ENCODE data around the gene NOL11.
"Not testable (repeated sequence)": the region's sequence is repeated elsewhere in the genome, so short reads cannot be mapped to it uniquely, and the experiment has no call there.

NOL11 gene

GRCh38 chr17:67700725-67701119 lies 17.0 kb upstream of the NOL11 start:
- Histone ChIP-seq H3K4me2 (peak overlapping the region; percentile 79; the same call in 1 of the 2 replicates), H3K36me3 (no peaks in the 10 kb centered on the region), H3K9ac (no peak overlapping the region), H4K20me1 (no peaks in the 10 kb centered on the region), H3K27ac (peak overlapping the region; percentile 88), H3K9me3 (peaks cover 17% of the 10 kb centered on the region), H3K4me1 (peaks cover 68% of the 10 kb centered on the region), H3K27me3 (peaks cover 28% of the 10 kb centered on the region), H3K4me3 (no peak overlapping the region)
- no peak for TF ChIP-seq Cebpa-rat (IDR thresholded peaks at IDR 0.05)

- H3K9ac ChIP-seq, H4K20me1 ChIP-seq, H3K27ac ChIP-seq, H3K4me3 ChIP-seq, H3K4me2 ChIP-seq, H3K36me3 ChIP-seq: not testable (repeated sequence)
- Histone ChIP-seq H3K27me3 (peaks cover 28% of the 10 kb centered on the region), H3K4me1 (peaks cover 50% of the 10 kb centered on the region), H3K9me3 (peaks cover 17% of the 10 kb centered on the region)
These were observed 14.9 kb upstream of the NOL11 start for GRCh38 chr17:67702861-67703260.

DNA sequence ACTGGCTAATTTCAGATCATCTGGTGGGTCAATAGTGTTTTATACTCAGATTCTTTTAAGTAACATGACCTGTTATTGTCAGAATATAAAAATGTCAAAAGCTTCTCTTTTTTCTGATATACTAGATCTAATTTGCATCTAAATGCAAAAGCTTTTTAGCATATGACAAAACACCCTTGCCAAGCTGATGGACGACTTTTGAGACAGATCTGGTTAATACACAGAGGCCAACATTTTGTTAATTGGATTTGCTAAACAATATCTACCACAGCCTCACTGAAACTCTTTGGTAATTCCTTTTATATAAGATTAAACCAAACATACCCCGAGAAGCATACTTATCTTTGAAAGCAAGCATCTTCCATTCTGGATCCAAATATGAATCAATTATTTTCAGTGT lies 10.3 kb upstream of the NOL11 start:
- Histone ChIP-seq H3K27ac (no peak overlapping the region), H3K9me3 (peaks cover 17% of the 10 kb centered on the region), H3K27me3 (no peaks in the 10 kb centered on the region), H4K20me1 (no peaks in the 10 kb centered on the region), H3K9ac (no peak overlapping the region), H3K4me3 (no peak overlapping the region), H3K4me1 (peaks cover 17% of the 10 kb centered on the region), H3K4me2 (no peak overlapping the region), H3K36me3 (no peaks in the 10 kb centered on the region)
- no peak for TF ChIP-seq Cebpa-rat (IDR thresholded peaks at IDR 0.05)

DNA sequence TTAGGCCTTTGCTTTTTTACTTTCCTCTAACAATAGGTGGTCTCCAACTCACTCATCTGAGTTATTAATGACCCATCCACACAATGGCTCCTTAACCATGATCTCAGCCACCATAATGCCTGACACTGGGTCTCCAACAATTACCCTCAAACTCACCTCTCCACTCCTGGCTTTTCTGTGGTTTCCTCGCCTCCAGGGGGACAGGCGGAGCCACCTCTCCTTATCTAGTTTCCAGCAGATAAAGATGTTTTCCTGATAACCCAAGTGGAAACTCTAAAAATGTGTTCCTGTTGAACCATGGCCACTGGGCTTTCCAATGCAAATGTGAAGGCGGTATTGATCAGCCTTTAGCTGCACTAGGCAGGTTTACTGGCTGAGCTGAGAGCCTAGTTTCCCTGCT lies 9.4 kb upstream of the NOL11 start:
- peaks cover 27% of the 10 kb centered on the region for H3K9me3 ChIP-seq
- H3K27me3 ChIP-seq: no peaks in the 10 kb centered on the region
- H3K4me2 ChIP-seq: peak overlapping the region; percentile 13; the same call in 1 of the 2 replicates
- H4K20me1 ChIP-seq: no peaks in the 10 kb centered on the region
- H3K4me1 ChIP-seq: peaks cover 14% of the 10 kb centered on the region
- H3K9ac ChIP-seq: no peak overlapping the region
- no peak for TF ChIP-seq Cebpa-rat (IDR thresholded peaks at IDR 0.05)
- no peaks in the 10 kb centered on the region for H3K36me3 ChIP-seq
- no peak overlapping the region for H3K4me3 ChIP-seq
- no peak overlapping the region for H3K27ac ChIP-seq

- TF ChIP-seq Cebpa-rat (IDR thresholded peaks at IDR 0.05): no peak
- Histone ChIP-seq H3K4me3 (no peak overlapping the region), H4K20me1 (no peaks in the 10 kb centered on the region)
These were observed 5.8 kb upstream of the NOL11 start for GRCh38 chr17:67711916-67712315.

DNA sequence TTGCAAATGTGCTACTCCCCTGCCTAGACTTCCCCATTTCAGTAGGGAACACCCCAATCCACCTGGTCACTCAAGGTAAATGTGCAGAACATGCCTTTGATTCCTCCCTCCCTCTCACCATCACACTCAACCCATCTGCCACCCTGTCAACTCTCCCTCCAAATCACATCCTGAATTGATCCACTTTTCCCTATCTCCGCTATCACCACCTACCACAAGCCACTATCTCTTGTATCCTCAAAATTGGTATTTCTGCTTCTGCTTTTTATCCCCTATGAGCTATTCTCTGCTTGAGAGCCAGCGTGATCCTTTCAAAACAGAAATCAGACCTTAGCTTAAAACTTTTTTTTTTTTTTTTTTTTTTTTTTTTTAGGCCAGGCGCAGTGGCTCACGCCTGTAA lies 5.4 kb upstream of the NOL11 start:
- Histone ChIP-seq H3K4me2 (no peak overlapping the region), H3K27me3 (no peaks in the 10 kb centered on the region), H4K20me1 (no peaks in the 10 kb centered on the region), H3K36me3 (no peaks in the 10 kb centered on the region), H3K4me1 (peaks cover 40% of the 10 kb centered on the region), H3K27ac (no peak overlapping the region), H3K4me3 (no peak overlapping the region), H3K9me3 (peaks cover 16% of the 10 kb centered on the region), H3K9ac (no peak overlapping the region)
- TF ChIP-seq Cebpa-rat (IDR thresholded peaks at IDR 0.05): no peak

More at GRCh38 chr17:67711916-67712315, 5.8 kb upstream of the NOL11 start:
- Histone ChIP-seq H3K9ac (no peak overlapping the region), H3K4me1 (peaks cover 36% of the 10 kb centered on the region), H3K36me3 (no peaks in the 10 kb centered on the region), H3K27ac (no peak overlapping the region), H3K9me3 (peaks cover 16% of the 10 kb centered on the region), H3K4me2 (no peak overlapping the region), H3K27me3 (no peaks in the 10 kb centered on the region)

GRCh38 chr17:67713169-67713568 lies 4.6 kb upstream of the NOL11 start:
- no peak overlapping the region for H3K9ac ChIP-seq
- no peak overlapping the region for H3K27ac ChIP-seq
- TF ChIP-seq Cebpa-rat (IDR thresholded peaks at IDR 0.05): no peak
- H3K4me1 ChIP-seq: peaks cover 34% of the 10 kb centered on the region
- H3K4me3 ChIP-seq: no peak overlapping the region
- H3K36me3 ChIP-seq: no peaks in the 10 kb centered on the region
- H3K4me2 ChIP-seq: no peak overlapping the region
- H4K20me1 ChIP-seq: no peaks in the 10 kb centered on the region
- no peaks in the 10 kb centered on the region for H3K27me3 ChIP-seq
- peaks cover 16% of the 10 kb centered on the region for H3K9me3 ChIP-seq

DNA sequence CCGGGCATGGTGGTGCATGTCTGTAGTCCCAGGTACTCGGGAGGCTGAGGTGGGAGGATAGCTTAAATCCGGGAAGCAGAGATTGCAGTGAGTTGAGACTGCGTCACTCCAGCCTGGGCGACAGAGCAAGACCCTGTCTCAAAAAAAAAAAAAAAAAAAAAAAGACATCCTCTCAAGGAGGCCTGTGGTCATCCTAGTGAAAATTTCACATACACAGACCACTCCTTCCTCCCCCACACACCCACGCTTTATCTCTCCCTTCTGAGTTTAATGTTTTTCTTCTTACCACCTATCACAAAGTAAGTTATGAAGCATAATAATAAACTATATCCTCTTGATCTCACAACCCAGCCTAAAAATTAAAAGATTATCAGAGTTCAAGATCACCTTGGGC lies 1.3 kb upstream of the NOL11 start:
- H3K9me3 ChIP-seq: peaks cover 16% of the 10 kb centered on the region
- H4K20me1 ChIP-seq: no peaks in the 10 kb centered on the region
- peak overlapping the region; percentile 98 for H3K27ac ChIP-seq
- peaks cover 15% of the 10 kb centered on the region for H3K36me3 ChIP-seq
- no peak for TF ChIP-seq Cebpa-rat (IDR thresholded peaks at IDR 0.05)
- no peaks in the 10 kb centered on the region for H3K27me3 ChIP-seq
- H3K9ac ChIP-seq: peak overlapping the region; percentile 99; the same call in 1 of the 2 replicates
- no peak overlapping the region; the same call in 1 of the 2 replicates for H3K4me3 ChIP-seq
- H3K4me1 ChIP-seq: peaks cover 50% of the 10 kb centered on the region
- peak overlapping the region; percentile 94 for H3K4me2 ChIP-seq

- H3K4me1 ChIP-seq: peaks cover 50% of the 10 kb centered on the region
- no peaks in the 10 kb centered on the region for H4K20me1 ChIP-seq
- peaks cover 16% of the 10 kb centered on the region for H3K9me3 ChIP-seq
- TF ChIP-seq Cebpa-rat (IDR thresholded peaks at IDR 0.05): no peak
- H3K27me3 ChIP-seq: no peaks in the 10 kb centered on the region
- H3K9ac ChIP-seq: peak overlapping the region; percentile 99
- H3K4me2 ChIP-seq: peak overlapping the region; percentile 94
- H3K4me3 ChIP-seq: peak overlapping the region; percentile 97
- peak overlapping the region; percentile 98 for H3K27ac ChIP-seq
- H3K36me3 ChIP-seq: peaks cover 23% of the 10 kb centered on the region
These were observed 528 bp upstream of the NOL11 start for GRCh38 chr17:67717192-67717623.

DNA sequence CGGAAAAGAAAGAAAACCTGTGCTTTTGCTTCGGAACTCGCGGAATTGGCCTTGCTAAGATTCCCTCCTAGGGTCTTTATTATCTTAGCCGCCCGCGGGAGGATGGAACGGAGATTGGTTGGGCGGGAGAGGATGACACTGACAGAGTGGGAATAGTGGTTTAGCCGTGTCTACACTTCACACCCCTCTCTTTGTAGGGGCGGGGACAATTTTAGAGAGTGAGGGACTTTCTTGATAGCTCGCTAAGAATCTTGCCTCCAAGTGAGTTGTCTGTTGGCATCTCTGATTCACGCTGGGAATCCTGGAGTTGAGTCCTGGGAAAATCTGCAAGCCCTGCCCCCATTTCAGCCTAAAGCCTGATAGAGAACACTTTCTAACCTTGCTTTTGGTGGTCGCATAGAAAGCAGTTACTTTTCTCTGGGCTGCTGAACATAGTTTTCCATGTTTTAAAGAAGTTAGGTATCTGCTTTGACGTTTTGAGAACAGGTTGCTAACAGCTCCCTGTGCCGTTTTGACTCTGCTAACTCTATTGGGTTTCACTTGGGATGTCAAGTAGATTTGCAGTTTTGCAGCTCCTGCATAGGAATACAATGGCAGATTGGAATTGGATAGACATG lies 697 bp downstream of the NOL11 start:
- no peaks in the 10 kb centered on the region for H4K20me1 ChIP-seq
- peak overlapping the region; percentile 99 for H3K9ac ChIP-seq
- H3K27me3 ChIP-seq: no peaks in the 10 kb centered on the region
- peak overlapping the region; percentile 97 for H3K4me3 ChIP-seq
- H3K27ac ChIP-seq: peak overlapping the region; percentile 98
- peaks cover 34% of the 10 kb centered on the region for H3K36me3 ChIP-seq
- H3K4me1 ChIP-seq: peaks cover 50% of the 10 kb centered on the region
- peaks cover 6% of the 10 kb centered on the region for H3K9me3 ChIP-seq
- peak overlapping the region; percentile 82 for H3K4me2 ChIP-seq
- no peak for TF ChIP-seq Cebpa-rat (IDR thresholded peaks at IDR 0.05)
